A549 treated with AZD9567 at 1 μM for 4 hours (cell line): Measurements from ENCODE around the gene KIAA0930. TPM values are rescaled to one million over a fixed set of nuclear protein-coding genes. Genes with fewer than 3 reads are reported as not detected.

Experiments
- total RNA-seq: library from RNA; stranded (reverse); fragments of 200-300 nt; extraction: Qiagen RNA extraction; gene quantifications from 5 replicates; pipeline ENCODE4 v1.2.3, GENCODE V29; 2022; ENCODE audit not compliant: insufficient read depth

Gene KIAA0930
- total RNA-seq = 60.6 to 80.2 TPM (median 74.7 TPM) in 5 replicates

DNA sequence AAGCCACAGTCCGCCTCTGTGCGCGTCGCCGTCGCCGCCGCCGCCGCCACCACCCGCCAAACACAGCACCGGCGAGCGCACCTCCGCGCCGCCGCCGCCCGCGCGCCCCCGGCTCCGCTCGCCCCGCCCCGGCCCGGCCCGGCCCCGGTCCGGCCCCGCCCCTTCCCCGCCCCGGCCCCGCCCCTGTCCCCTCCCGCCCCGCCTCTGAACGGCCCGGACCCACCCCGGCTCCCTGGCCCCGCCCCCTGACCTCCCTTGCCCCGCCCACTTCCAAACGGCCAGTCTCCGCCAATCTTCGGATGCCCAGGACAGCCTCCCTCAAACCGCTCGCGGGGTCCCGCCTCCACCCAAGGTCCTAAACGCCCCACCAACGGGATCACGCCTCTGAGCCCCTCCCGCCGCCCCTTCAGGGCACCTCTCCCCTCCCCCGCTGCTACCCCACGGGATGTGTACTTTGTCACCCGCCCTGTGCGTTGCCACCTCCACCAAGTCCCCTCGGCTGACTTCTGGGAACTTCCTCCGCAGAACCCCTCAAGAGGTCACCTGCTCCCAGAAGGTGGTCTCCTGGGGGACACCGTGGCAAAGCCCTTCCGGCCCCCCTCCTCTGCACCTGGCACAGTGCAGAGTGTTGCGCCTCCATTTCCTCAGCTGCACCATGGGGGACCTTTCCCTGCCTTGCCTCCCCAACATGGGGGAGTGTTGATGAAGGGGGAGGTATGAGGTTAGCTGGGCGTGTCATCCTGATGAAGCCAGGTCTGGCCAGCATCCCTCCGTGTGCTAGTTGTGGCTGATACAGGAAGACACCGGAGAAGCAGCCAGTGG lies at the start of gene KIAA0930:
TSS of gene KIAA0930 (minus strand) at position 85 of the 822 bp plus-strand sequence. CDS start 191 bp downstream, outside the sequence.

GRCh38 chr22:45284705-45285262 lies 44.1 kb upstream of the KIAA0930 start, which contains the start of gene UPK3A:
UPK3A (plus strand) TSS chr22:45284949; CDS start chr22:45285014, 65 bp downstream.

DNA sequence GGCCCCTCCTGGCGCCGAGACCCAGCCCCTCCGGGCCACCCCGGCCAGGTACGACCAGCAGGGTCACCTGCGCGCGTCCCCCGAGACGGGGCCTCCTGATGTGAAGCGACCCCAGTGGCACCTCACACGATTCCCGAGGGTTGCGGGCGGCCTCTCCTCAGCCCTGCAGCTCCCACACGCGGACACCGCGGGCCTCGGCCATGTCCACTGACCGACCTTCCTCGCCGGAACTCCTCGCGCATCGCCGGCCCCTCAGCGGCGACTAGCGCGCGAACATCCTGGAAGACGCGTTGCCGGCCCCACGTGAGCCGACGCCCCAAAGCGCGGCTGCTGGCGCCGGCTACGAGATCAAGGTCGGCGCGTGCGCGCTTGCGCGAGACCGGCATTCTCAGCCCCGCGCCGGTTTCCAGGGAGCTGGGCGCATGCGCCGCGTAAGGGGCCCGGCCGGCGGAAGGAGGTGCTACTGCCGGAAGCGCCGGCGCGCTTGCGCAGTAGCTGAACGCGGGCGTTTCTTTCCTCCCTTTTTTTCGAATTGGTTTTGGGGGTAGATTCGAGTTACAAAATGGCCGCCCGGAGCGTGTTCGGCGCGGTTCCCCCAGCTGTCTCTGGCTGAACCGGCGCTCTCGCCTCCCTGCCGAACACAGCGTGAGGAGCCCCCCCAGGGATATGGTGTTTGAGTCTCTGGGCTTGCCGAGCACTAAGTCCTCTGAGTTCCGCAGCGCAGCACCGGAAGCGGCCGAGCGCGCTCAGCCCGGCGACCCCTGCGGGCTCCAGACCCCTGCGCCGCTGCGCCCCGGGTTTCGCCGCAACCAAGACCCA lies 77.0 kb downstream of the KIAA0930 start, which contains the start of gene NUP50:
TSS of gene NUP50 (plus strand) at position 475 of the 819 bp plus-strand sequence. CDS start 4,253 bp downstream, outside the sequence.

Other genes with a start within 250 kb of the KIAA0930 start
- gene PHF21B, start 230.9 kb downstream of the KIAA0930 start, total RNA-seq = 0.67 to 1.1 TPM (median 0.90 TPM) in 4 of 5 replicates, not detected in the other
- 25.2 to 31.5 TPM (median 29.7 TPM) in 5 replicates for gene NUP50, start 77.0 kb downstream of the KIAA0930 start, total RNA-seq
- gene UPK3A, start 44.1 kb upstream of the KIAA0930 start, total RNA-seq = not detected in 5 replicates
- gene FAM118A, start 69.0 kb upstream of the KIAA0930 start, total RNA-seq = 6.4 to 12.1 TPM (median 10.7 TPM) in 5 replicates
- 0.02 TPM in 1 of 5 replicates, not detected in the others for gene SMC1B, start 172.7 kb upstream of the KIAA0930 start, total RNA-seq
- 1.4 to 8.3 TPM (median 1.8 TPM) in 5 replicates for gene RIBC2, start 172.8 kb upstream of the KIAA0930 start, total RNA-seq